ENCODE data around the gene HOXB5. TPM values are rescaled to one million over a fixed set of nuclear protein-coding genes. Genes with fewer than 3 reads are reported as not detected.
A peak's percentile ranks its signal among the peaks of the same experiment; 100 is the strongest.

The HOXB5 gene
- total RNA-seq, 2 donors from 2014 or later: 11.0 to 22.7 TPM

DNA sequence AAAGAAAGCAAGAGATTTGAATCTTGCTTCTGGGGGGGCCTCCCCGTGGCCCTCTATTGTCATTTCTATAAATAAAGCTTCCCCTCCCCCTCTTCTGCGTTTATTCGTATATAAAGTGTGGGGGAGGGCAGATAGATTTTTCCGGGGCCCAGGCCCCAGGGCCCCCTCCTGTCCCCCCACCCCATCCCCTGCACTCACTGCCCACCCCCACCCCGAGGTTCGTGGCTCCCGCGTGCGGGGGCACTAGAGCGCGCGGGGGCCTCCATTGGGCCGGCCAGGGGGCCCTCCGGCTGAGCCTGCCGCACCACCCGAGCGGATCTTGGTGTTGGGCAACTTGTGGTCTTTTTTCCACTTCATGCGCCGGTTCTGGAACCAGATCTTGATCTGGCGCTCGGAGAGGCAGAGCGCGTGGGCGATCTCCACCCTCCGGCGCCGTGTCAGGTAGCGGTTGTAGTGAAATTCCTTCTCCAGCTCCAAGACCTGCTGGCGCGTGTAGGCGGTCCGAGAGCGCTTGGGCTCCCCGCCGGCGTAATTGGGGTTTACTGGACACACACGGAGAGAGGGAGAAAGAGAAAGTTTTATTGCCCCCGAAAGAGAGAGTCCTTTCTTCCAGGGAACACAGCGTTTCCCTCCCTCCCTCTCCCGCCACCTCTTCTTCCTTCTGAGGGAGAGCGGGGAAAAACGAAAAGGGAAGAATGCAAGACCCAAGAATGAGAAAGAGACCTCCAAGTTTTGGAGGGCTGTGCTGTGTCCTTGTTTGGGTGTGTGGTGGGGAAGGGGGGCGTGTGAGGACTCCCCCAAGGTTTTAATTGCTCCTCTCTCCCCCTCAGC, 16.9 kb downstream of the HOXB5 start:
- Histone ChIP-seq H3K27me3 (no peaks in the 10 kb centered on the region), H3K4me1 (peaks cover 22% of the 10 kb centered on the region), H3K9me3 (no peaks in the 10 kb centered on the region), H3K9ac (ENCODE audit: low read depth in 2 of 2, low read length in 2 of 2) (peak overlapping the region; percentile 66 to 76), H3K36me3 (no peaks in the 10 kb centered on the region), H3K4me3 (peak overlapping the region; percentile 35), H3K27ac (peak overlapping the region; percentile 70)
- DNase-seq: no peak
- intact Hi-C loops (cut with DNase I): no loop called here
- TF ChIP-seq, protein P1, sequence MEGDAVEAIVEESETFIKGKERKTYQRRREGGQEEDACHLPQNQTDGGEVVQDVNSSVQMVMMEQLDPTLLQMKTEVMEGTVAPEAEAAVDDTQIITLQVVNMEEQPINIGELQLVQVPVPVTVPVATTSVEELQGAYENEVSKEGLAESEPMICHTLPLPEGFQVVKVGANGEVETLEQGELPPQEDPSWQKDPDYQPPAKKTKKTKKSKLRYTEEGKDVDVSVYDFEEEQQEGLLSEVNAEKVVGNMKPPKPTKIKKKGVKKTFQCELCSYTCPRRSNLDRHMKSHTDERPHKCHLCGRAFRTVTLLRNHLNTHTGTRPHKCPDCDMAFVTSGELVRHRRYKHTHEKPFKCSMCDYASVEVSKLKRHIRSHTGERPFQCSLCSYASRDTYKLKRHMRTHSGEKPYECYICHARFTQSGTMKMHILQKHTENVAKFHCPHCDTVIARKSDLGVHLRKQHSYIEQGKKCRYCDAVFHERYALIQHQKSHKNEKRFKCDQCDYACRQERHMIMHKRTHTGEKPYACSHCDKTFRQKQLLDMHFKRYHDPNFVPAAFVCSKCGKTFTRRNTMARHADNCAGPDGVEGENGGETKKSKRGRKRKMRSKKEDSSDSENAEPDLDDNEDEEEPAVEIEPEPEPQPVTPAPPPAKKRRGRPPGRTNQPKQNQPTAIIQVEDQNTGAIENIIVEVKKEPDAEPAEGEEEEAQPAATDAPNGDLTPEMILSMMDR (IDR thresholded peaks at IDR 0.05): no peak

DNA sequence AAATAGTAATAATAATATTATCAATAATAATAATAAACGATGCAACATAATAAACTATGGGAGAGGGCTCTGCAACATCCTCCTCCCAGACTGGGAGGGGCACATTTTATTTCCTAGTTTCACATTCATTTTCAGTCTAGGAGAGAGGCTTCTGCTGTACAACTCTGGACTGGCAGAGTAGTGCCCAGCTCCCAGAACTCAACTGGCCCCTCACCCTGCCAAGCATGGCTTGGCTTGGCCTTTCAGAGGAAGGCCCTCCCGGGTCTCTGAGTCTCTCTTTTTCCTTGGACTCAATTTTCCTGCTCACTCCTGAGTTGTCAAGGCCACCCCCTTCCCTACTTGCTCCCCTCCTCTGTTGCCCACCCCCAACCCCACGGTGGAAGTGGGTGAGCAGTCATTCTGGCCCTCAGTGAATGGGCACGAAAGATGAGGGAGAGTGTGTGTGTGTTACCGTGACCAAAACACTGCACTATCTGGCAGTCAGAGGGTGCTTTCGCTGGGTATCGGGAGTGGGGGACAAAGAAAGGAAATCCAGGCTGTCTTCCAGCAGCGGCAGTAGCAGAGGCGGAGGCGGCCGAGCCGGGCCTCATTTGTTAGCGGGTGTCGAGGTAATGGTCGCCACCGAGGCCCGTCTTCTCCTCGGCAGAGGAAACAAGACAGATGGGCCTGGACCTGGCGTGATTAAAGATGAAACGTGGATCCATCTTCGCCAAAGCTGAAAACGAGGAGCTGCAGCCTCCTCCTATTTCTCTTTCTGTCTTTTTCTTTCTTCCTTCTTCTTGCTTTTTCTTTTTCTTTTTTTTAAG, 17.7 kb downstream of the HOXB5 start:
- peaks cover 17% of the 10 kb centered on the region for H3K4me1 ChIP-seq
- peak overlapping the region; percentile 70 for H3K27ac ChIP-seq
- intact Hi-C loops (cut with DNase I): no loop called here
- TF ChIP-seq, protein P1 (IDR thresholded peaks at IDR 0.05): no peak
- H3K9me3 ChIP-seq: no peaks in the 10 kb centered on the region
- H3K36me3 ChIP-seq: no peaks in the 10 kb centered on the region
- peak overlapping the region; percentile 34 to 62 for H3K9ac ChIP-seq (ENCODE audit: low read depth in 2 of 2, low read length in 2 of 2)
- H3K27me3 ChIP-seq: no peaks in the 10 kb centered on the region
- no peak for DNase-seq
- H3K4me3 ChIP-seq: peak overlapping the region; percentile 35

DNA sequence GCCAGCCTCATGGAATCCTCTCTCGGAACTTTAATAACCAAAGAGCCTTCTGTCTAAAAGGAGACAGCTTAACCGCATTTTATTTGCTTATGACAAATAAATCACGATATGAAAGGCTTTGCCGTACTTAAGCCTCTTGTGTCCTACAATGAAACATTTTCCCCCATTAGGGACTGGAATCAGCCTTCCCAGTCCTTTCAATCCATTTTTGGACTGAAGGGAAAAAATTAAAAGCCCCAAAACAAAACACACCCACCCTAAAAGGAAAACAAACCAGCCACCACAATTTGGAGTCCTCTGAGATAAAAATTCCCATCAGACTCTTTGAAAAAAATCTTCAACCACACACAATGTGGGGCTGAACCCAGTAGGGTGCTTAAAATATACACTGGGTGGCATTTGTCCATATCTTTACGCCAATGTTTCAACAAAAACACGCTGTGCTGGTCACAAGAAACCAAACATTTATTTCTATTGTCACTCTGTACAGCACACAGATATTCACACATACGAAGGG, 18.5 kb downstream of the HOXB5 start:
- no peaks in the 10 kb centered on the region for H3K36me3 ChIP-seq
- no peak overlapping the region for H3K4me3 ChIP-seq
- H3K9ac ChIP-seq (ENCODE audit: low read depth in 2 of 2, low read length in 2 of 2): peak overlapping the region in 1 of 2 donors; percentile 37
- peaks cover 16% of the 10 kb centered on the region for H3K4me1 ChIP-seq
- H3K9me3 ChIP-seq: no peaks in the 10 kb centered on the region
- DNase-seq: no peak
- TF ChIP-seq, protein P1 (IDR thresholded peaks at IDR 0.05): no peak
- intact Hi-C loops (cut with DNase I): no loop called here
- H3K27ac ChIP-seq: peak overlapping the region; percentile 70
- H3K27me3 ChIP-seq: no peaks in the 10 kb centered on the region

DNA sequence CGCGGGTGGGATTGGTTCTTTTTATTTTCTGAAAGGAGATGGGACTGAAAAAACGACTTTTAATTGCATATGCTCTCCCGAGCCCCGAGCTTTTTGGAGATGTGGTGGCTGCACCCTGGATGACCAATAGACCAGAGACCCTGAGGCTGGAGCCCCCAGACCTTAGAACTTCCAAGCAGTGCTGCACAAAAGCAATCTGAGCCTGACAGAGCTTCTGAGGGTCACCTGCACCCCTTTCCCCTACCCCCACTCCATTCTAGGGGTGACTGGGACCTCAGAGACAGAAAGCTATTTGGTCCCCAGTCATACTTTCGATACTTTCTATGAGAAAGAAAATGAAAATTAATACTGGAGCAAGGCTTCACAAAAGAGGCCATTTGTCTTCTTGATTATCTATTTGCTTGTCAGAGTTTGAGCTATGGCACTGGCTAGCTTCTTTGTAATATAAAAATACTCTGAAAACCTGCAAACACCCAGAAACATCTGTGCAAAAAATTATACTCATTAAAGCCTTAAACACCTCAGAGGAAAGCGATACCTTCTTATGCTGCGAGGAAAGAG, 19.0 kb downstream of the HOXB5 start:
- Histone ChIP-seq H3K36me3 (no peaks in the 10 kb centered on the region), H3K4me3 (no peak overlapping the region), H3K9ac (ENCODE audit: low read depth in 2 of 2, low read length in 2 of 2) (peak overlapping the region; percentile 24 to 52), H3K9me3 (no peaks in the 10 kb centered on the region), H3K27me3 (no peaks in the 10 kb centered on the region), H3K27ac (peak overlapping the region; percentile 70), H3K4me1 (peaks cover 11% of the 10 kb centered on the region)
- DNase-seq: no peak
- TF ChIP-seq, protein P1 (IDR thresholded peaks at IDR 0.05): no peak
- intact Hi-C loops (cut with DNase I): no loop called here

DNA sequence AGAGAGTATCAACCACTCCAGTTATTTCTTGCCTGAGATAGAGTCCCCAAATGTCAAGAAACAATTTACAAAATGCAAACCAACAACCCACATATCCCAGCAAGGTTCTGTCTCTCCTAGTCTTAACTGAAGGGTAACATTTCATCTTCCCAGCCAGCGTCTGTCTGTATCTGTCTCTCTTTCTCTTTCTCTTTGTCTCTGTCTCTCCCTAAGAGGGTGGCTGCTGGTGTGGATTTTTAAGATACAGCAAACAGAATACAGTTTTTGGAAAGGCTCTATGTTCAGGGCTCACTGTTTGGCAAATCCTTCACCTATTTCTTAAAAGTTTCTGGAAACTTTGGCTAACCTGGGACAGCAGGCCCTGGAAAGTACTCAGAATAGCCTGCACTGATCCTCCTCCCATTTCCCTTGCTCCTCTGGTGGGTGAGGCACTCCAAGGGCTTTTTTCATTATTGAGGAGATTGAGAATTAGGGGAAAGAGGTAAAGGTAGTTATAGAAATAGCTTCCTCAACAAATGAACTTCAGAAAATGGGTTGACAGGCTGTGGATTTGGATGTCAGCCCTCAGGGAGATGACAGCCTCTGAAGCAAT, 21.7 kb downstream of the HOXB5 start:
- no peak for DNase-seq
- TF ChIP-seq, protein P1 (IDR thresholded peaks at IDR 0.05): no peak
- peak overlapping the region; percentile 70 for H3K27ac ChIP-seq
- H3K27me3 ChIP-seq: no peaks in the 10 kb centered on the region
- H3K9ac ChIP-seq (ENCODE audit: low read depth in 2 of 2, low read length in 2 of 2): peak overlapping the region; percentile 55 to 68
- no peak overlapping the region for H3K4me3 ChIP-seq
- H3K36me3 ChIP-seq: no peaks in the 10 kb centered on the region
- peaks cover 25% of the 10 kb centered on the region for H3K4me1 ChIP-seq
- intact Hi-C loops (cut with DNase I): no loop called here
- H3K9me3 ChIP-seq: no peaks in the 10 kb centered on the region

All from colonic mucosa (tissue), 4 donors.